ENCODE results near the gene TOP2B. TPM values are rescaled to one million over a fixed set of nuclear protein-coding genes. Genes with fewer than 3 reads are reported as not detected.

Gene TOP2B
- total RNA-seq, 1 donor from 2014 or later, result 99.5 TPM

GRCh38 chr3:25658836-25659235 is 5.9 kb downstream of the TOP2B start:
- TF ChIP-seq CTCF (IDR thresholded peaks at IDR 0.05), result no peak
- peaks cover 53% of the 10 kb centered on the region for H3K4me1 Mint-ChIP-seq (ENCODE audit: unreplicated experiment)
- DNase-seq (ENCODE audit: extremely low spot score, unreplicated experiment), result no peak
- no peaks in the 10 kb centered on the region for H3K27me3 Mint-ChIP-seq (ENCODE audit: unreplicated experiment)
- no peak overlapping the region for H3K4me3 Mint-ChIP-seq (ENCODE audit: unreplicated experiment)
- no peaks in the 10 kb centered on the region for H3K9me3 Mint-ChIP-seq (ENCODE audit: unreplicated experiment)
- peaks cover 4% of the 10 kb centered on the region for H3K36me3 Mint-ChIP-seq (ENCODE audit: unreplicated experiment)
- H3K27ac Mint-ChIP-seq (ENCODE audit: unreplicated experiment), result no peak overlapping the region

- Mint-ChIP-seq H3K4me1 (ENCODE audit: unreplicated experiment) (peaks cover 59% of the 10 kb centered on the region), H3K9me3 (ENCODE audit: unreplicated experiment) (no peaks in the 10 kb centered on the region)
- no peak for TF ChIP-seq CTCF (IDR thresholded peaks at IDR 0.05)
These were observed 7.4 kb downstream of the TOP2B start for GRCh38 chr3:25657293-25657692.

GRCh38 chr3:25655659-25656058 is 9.0 kb downstream of the TOP2B start:
- H3K36me3 Mint-ChIP-seq (ENCODE audit: unreplicated experiment), result peaks cover 8% of the 10 kb centered on the region
- no peaks in the 10 kb centered on the region for H3K27me3 Mint-ChIP-seq (ENCODE audit: unreplicated experiment)
- peaks cover 2% of the 10 kb centered on the region for H3K9me3 Mint-ChIP-seq (ENCODE audit: unreplicated experiment)
- H3K4me1 Mint-ChIP-seq (ENCODE audit: unreplicated experiment), result peaks cover 53% of the 10 kb centered on the region
- no peak for DNase-seq (ENCODE audit: extremely low spot score, unreplicated experiment)
- TF ChIP-seq CTCF (IDR thresholded peaks at IDR 0.05), result no peak
- no peak overlapping the region for H3K4me3 Mint-ChIP-seq (ENCODE audit: unreplicated experiment)
- H3K27ac Mint-ChIP-seq (ENCODE audit: unreplicated experiment), result no peak overlapping the region

More at GRCh38 chr3:25657293-25657692, 7.4 kb downstream of the TOP2B start:
- Mint-ChIP-seq H3K36me3 (ENCODE audit: unreplicated experiment) (peaks cover 4% of the 10 kb centered on the region), H3K27ac (ENCODE audit: unreplicated experiment) (no peak overlapping the region), H3K27me3 (ENCODE audit: unreplicated experiment) (no peaks in the 10 kb centered on the region), H3K4me3 (ENCODE audit: unreplicated experiment) (no peak overlapping the region)
- no peak for DNase-seq (ENCODE audit: extremely low spot score, unreplicated experiment)

DNA sequence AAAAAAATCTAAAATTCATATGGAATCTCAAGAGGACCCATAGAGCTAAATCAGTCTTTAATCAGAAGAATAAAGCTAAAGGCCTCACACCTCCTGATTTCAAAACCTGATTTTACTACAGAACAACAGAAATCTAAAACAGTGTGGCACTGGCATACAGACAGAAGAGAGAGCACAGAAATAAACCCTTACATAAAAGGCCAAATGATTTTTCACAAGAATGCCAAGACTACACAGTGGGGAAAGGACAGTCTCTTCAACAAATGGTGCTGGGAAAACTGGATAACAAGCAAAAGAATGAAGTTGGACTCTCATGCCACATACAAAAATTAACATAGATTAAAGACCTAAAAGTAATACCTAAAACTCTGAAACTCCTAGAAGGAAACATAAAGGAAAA is 10.1 kb downstream of the TOP2B start:
- no peak for TF ChIP-seq CTCF (IDR thresholded peaks at IDR 0.05)
- peaks cover 7% of the 10 kb centered on the region for H3K9me3 Mint-ChIP-seq (ENCODE audit: unreplicated experiment)
- peaks cover 52% of the 10 kb centered on the region for H3K4me1 Mint-ChIP-seq (ENCODE audit: unreplicated experiment)
- no peak overlapping the region for H3K4me3 Mint-ChIP-seq (ENCODE audit: unreplicated experiment)
- peaks cover 14% of the 10 kb centered on the region for H3K36me3 Mint-ChIP-seq (ENCODE audit: unreplicated experiment)
- H3K27me3 Mint-ChIP-seq (ENCODE audit: unreplicated experiment), result no peaks in the 10 kb centered on the region
- DNase-seq (ENCODE audit: extremely low spot score, unreplicated experiment), result no peak
- no peak overlapping the region for H3K27ac Mint-ChIP-seq (ENCODE audit: unreplicated experiment)

- no peak for TF ChIP-seq CTCF (IDR thresholded peaks at IDR 0.05)
- Mint-ChIP-seq H3K27ac (ENCODE audit: unreplicated experiment) (no peak overlapping the region), H3K4me1 (ENCODE audit: unreplicated experiment) (peaks cover 49% of the 10 kb centered on the region), H3K36me3 (ENCODE audit: unreplicated experiment) (peaks cover 23% of the 10 kb centered on the region), H3K9me3 (ENCODE audit: unreplicated experiment) (peaks cover 15% of the 10 kb centered on the region), H3K4me3 (ENCODE audit: unreplicated experiment) (no peak overlapping the region), H3K27me3 (ENCODE audit: unreplicated experiment) (no peaks in the 10 kb centered on the region)
- DNase-seq (ENCODE audit: extremely low spot score, unreplicated experiment), result no peak
These were observed 11.4 kb downstream of the TOP2B start for GRCh38 chr3:25653322-25653721.
